Keratinocyte (primary cell): ENCODE data around the gene VPS25. TPM values are rescaled to one million over a fixed set of nuclear protein-coding genes. Genes with fewer than 3 reads are reported as not detected.

Experiments
- DNase-seq: peaks from one replicate; pipeline ENCODE4 v3.0.0-alpha.2; 2011; ENCODE audit warnings: low read depth, missing footprints, low spot score
- FAIRE-seq: peaks from 2 replicates; lab custom pipeline; 2011; peaks lifted over from hg19 to GRCh38; lab: Jason Lieb, UNC
- H2AFZ ChIP-seq: 2 replicates; pipeline ENCODE4 v1.6.0; 2012; ENCODE audit warnings: low read length, control low read depth, inconsistent platforms; ENCODE audit not compliant: control insufficient read depth
- H3K27ac ChIP-seq: 2 replicates; pipeline ENCODE4 v1.5.1; 2011; ENCODE audit warnings: low read length; ENCODE audit not compliant: control insufficient read depth, insufficient read depth
- H3K27me3 ChIP-seq: 3 replicates; pipeline ENCODE4 v1.6.0; 2011; ENCODE audit warnings: low read length; ENCODE audit not compliant: control insufficient read depth, insufficient read depth; ENCODE audit errors: extremely low read depth
- H3K36me3 ChIP-seq, 2 experiments: 2 replicates in 1 of 2; 3 replicates in 1 of 2; pipeline ENCODE4 v1.5.1; 2011; ENCODE audit warnings: low read length in 2 of 2, mild to moderate bottlenecking in 1 of 2; ENCODE audit not compliant: control insufficient read depth in 2 of 2, insufficient read depth in 2 of 2; ENCODE audit errors: extremely low read depth in 1 of 2
- H3K4me1 ChIP-seq: 3 replicates; pipeline ENCODE4 v1.5.1; 2011; ENCODE audit warnings: low read length; ENCODE audit not compliant: control insufficient read depth, insufficient read depth; ENCODE audit errors: extremely low read depth
- H3K4me2 ChIP-seq: 3 replicates; pipeline ENCODE4 v1.6.0; 2011; ENCODE audit warnings: low read depth, low read length; ENCODE audit not compliant: control insufficient read depth, insufficient read depth; ENCODE audit errors: extremely low read depth
- H3K4me3 ChIP-seq, 3 experiments: fragments of 200-600 bp in 1 of 3; sonication (generic) in 1 of 3; 2 replicates in 2 of 3; 3 replicates in 1 of 3; pipeline ENCODE4 v1.5.1; 2011 to 2016; ENCODE audit warnings: low read length in 3 of 3, mild to moderate bottlenecking in 3 of 3, control low read depth in 2 of 3, inconsistent platforms in 1 of 3, low read depth in 1 of 3, mixed read lengths in 1 of 3, mixed run types in 1 of 3, moderate library complexity in 1 of 3; ENCODE audit not compliant: control insufficient read depth in 2 of 3, insufficient read depth in 2 of 3; ENCODE audit errors: extremely low read depth in 1 of 3
- H3K79me2 ChIP-seq: 2 replicates; pipeline ENCODE4 v1.6.0; 2012; ENCODE audit warnings: low read length; ENCODE audit not compliant: control insufficient read depth, insufficient read depth
- H3K9ac ChIP-seq: 3 replicates; pipeline ENCODE4 v1.6.0; 2011; ENCODE audit warnings: low read length; ENCODE audit not compliant: control insufficient read depth, insufficient read depth; ENCODE audit errors: extremely low read depth
- H3K9me1 ChIP-seq: 3 replicates; pipeline ENCODE4 v1.6.0; 2011; ENCODE audit warnings: low read length; ENCODE audit not compliant: control insufficient read depth, insufficient read depth; ENCODE audit errors: extremely low read depth
- H3K9me3 ChIP-seq: 2 replicates; pipeline ENCODE4 v1.5.1; 2012; ENCODE audit warnings: low read depth, low read length; ENCODE audit not compliant: control insufficient read depth
- H4K20me1 ChIP-seq: 3 replicates; pipeline ENCODE4 v1.6.0; 2011; ENCODE audit warnings: low read length; ENCODE audit not compliant: control insufficient read depth, insufficient read depth; ENCODE audit errors: extremely low read depth
- CTCF ChIP-seq, 3 experiments: IDR thresholded peaks in 1 of 3; conservative IDR thresholded peaks in 1 of 3; optimal IDR thresholded peaks in 1 of 3; 2 replicates in 2 of 3; 3 replicates in 1 of 3; pipeline versions ENCODE3 to v1.5.1; 2011; ENCODE audit warnings: low read length in 3 of 3, mild to moderate bottlenecking in 3 of 3, moderate library complexity in 2 of 3, control low read depth in 1 of 3, inconsistent platforms in 1 of 3; ENCODE audit not compliant: insufficient read depth in 2 of 3; ENCODE audit errors: extremely low read depth in 1 of 3
- EZH2 ChIP-seq: IDR thresholded peaks from one replicate; pipeline ENCODE4 v1.6.1; 2012; ENCODE audit warnings: inconsistent platforms, mild to moderate bottlenecking, low read length, moderate library complexity
- dilution Hi-C: fragments of 300-500 bp; cut with MboI; formaldehyde crosslinking; loops from one replicate; pipeline ENCODE4 v1.7.0; 2020; ENCODE audit warnings: low sequenced_read_pairs; ENCODE audit not compliant: extremely low pct_ligation_motif_present
- polyA plus RNA-seq, 5 experiments: library from polyadenylated mRNA; depleted of rRNA in 3 of 5; stranded (reverse) in 3 of 5; stranded (forward) in 1 of 5; unstranded in 1 of 5; fragments of >200 nt; gene quantifications; 1 replicate in 1 of 5; 2 replicates in 3 of 5; 3 replicates in 1 of 5; pipeline versions ENCODE4 v1.2.1 to v1.2.3, GENCODE V29; 2011 to 2012; ENCODE audit warnings: missing spikeins in 2 of 5, low read depth in 1 of 5, low replicate concordance in 1 of 5

Gene VPS25
- polyA plus RNA-seq, 1 donor (not counting 4 experiments of a cell fraction or from before 2014, with no cell fraction given), result 122 TPM

GRCh38 chr17:42779304-42779935 is 6.2 kb downstream of the VPS25 start:
- DNase-seq (no peak), FAIRE-seq (no peak)
- Histone ChIP-seq H3K9me3 (no peaks in the 10 kb centered on the region), H3K27me3 (peaks cover 18% of the 10 kb centered on the region), H4K20me1 (no peaks in the 10 kb centered on the region), H2AFZ (no peak overlapping the region), H3K27ac (no peak overlapping the region), H3K36me3 (peaks cover 23 to 26% of the 10 kb centered on the region in 2 experiments), H3K79me2 (no peaks in the 10 kb centered on the region), H3K9me1 (no peaks in the 10 kb centered on the region), H3K9ac (no peak overlapping the region), H3K4me1 (peaks cover 20% of the 10 kb centered on the region), H3K4me3 (no peak overlapping the region), H3K4me2 (no peak overlapping the region)
- TF ChIP-seq CTCF (optimal IDR thresholded peaks at IDR 0.05 in 1 of 3, IDR thresholded peaks at IDR 0.05 in 1 of 3, conservative IDR thresholded peaks at IDR 0.05 in 1 of 3; ENCODE audit: extremely low read depth in 1 of 3, insufficient read depth in 2 of 3, low read length in 3 of 3) (no peak), EZH2 (no peak)
- dilution Hi-C loops, result no loop called here

GRCh38 chr17:42779936-42780850 is 6.9 kb downstream of the VPS25 start, which contains the start of gene WNK4:
Gene WNK4, plus strand, starts transcription at chr17:42780610. Its CDS starts 89 bp downstream, at chr17:42780699.
- H3K27me3 ChIP-seq, result peaks cover 26% of the 10 kb centered on the region
- no peak within 1 kb of the TSS for H2AFZ ChIP-seq
- peak within 1 kb of the TSS in 1 of 3 experiments; percentile 8 for H3K4me3 ChIP-seq
- H3K9ac ChIP-seq, result no peak within 1 kb of the TSS
- no peak within 1 kb of the TSS for H3K27ac ChIP-seq
- no peak for DNase-seq
- H3K9me1 ChIP-seq, result no peaks in the 10 kb centered on the region
- H3K79me2 ChIP-seq, result no peaks in the 10 kb centered on the region
- TF ChIP-seq EZH2 (no peak), CTCF (optimal IDR thresholded peaks at IDR 0.05 in 1 of 3, IDR thresholded peaks at IDR 0.05 in 1 of 3, conservative IDR thresholded peaks at IDR 0.05 in 1 of 3; ENCODE audit: extremely low read depth in 1 of 3, insufficient read depth in 2 of 3, low read length in 3 of 3) (no peak)
- dilution Hi-C loops, result no loop called here
- no peak for FAIRE-seq
- peaks cover 23 to 24% of the 10 kb centered on the region in 2 experiments for H3K36me3 ChIP-seq
- no peaks in the 10 kb centered on the region for H3K9me3 ChIP-seq
- peaks cover 19% of the 10 kb centered on the region for H3K4me1 ChIP-seq
- peak within 1 kb of the TSS; percentile 38 for H3K4me2 ChIP-seq
- H4K20me1 ChIP-seq, result no peaks in the 10 kb centered on the region
